OCI-LY1 (cell line): Measurements from ENCODE around the gene MARCHF6.

Source experiments
- H2AFZ ChIP-seq: fragments of 200-600 bp; sonication (generic), shearing (Covaris generic); 2 replicates; pipeline ENCODE4 v1.6.0; 2014; ENCODE audit warnings: antibody characterized with exemption, mild to moderate bottlenecking, low read length
- H3F3A ChIP-seq: fragments of 200-600 bp; sonication (generic), shearing (Covaris generic); 2 replicates; pipeline ENCODE4 v1.6.0; 2014; ENCODE audit warnings: mild to moderate bottlenecking, antibody characterized with exemption, low read length, moderate library complexity; ENCODE audit not compliant: insufficient read depth
- H3K27ac ChIP-seq: fragments of 200-600 bp; sonication (generic); 2 replicates; pipeline ENCODE4 v1.5.1; 2014; ENCODE audit warnings: low read length, mixed run types, mild to moderate bottlenecking, low read depth; ENCODE audit not compliant: poor library complexity, severe bottlenecking
- H3K27me3 ChIP-seq: fragments of 200-600 bp; sonication (generic); 2 replicates; pipeline ENCODE4 v1.6.0; 2014; ENCODE audit warnings: antibody characterized with exemption, mild to moderate bottlenecking, low read length, moderate library complexity; ENCODE audit not compliant: insufficient read depth
- H3K36me3 ChIP-seq: fragments of 200-600 bp; sonication (generic); 2 replicates; pipeline ENCODE4 v1.6.1; 2014; ENCODE audit warnings: mild to moderate bottlenecking, antibody characterized with exemption, low read length, moderate library complexity, mixed read lengths; ENCODE audit not compliant: insufficient read depth
- H3K4me1 ChIP-seq: fragments of 200-600 bp; sonication (generic); 2 replicates; pipeline ENCODE4 v1.5.1; 2014; ENCODE audit warnings: mild to moderate bottlenecking, low read length, moderate library complexity; ENCODE audit not compliant: insufficient read depth, severe bottlenecking
- H3K4me2 ChIP-seq: fragments of 200-600 bp; sonication (generic), shearing (Covaris generic); 2 replicates; pipeline ENCODE4 v1.6.1; 2014; ENCODE audit warnings: low read length
- H3K4me3 ChIP-seq: fragments of 200-600 bp; sonication (generic); 2 replicates; pipeline ENCODE4 v1.5.1; 2014; ENCODE audit warnings: low read length, low read depth, mild to moderate bottlenecking, mixed read lengths; ENCODE audit not compliant: poor library complexity, severe bottlenecking
- H3K79me2 ChIP-seq: fragments of 200-600 bp; shearing (Covaris generic); 2 replicates; pipeline ENCODE4 v1.6.1; 2016; ENCODE audit warnings: mixed run types, low read length, mixed read lengths; ENCODE audit not compliant: insufficient read depth
- H3K9ac ChIP-seq: fragments of 200-600 bp; sonication (generic), shearing (Covaris generic); 2 replicates; pipeline ENCODE4 v1.6.1; 2014; ENCODE audit warnings: mild to moderate bottlenecking, low read length, mixed read lengths
- H3K9me2 ChIP-seq: fragments of 200-600 bp; sonication (generic), shearing (Covaris generic); 2 replicates; pipeline ENCODE4 v1.6.1; 2014; ENCODE audit warnings: low read depth, mild to moderate bottlenecking, low read length, mixed read lengths
- H3K9me3 ChIP-seq: fragments of 200-600 bp; shearing (Covaris generic); 2 replicates; pipeline ENCODE4 v1.6.1; 2014; ENCODE audit warnings: low read length, mixed read lengths
- H4K20me1 ChIP-seq: fragments of 200-600 bp; sonication (generic), shearing (Covaris generic); 2 replicates; pipeline ENCODE4 v1.6.0; 2016; ENCODE audit warnings: mild to moderate bottlenecking, low read length; ENCODE audit not compliant: insufficient read depth
- CTCF ChIP-seq: fragments of 200-600 bp; sonication (generic), shearing (Covaris generic); IDR thresholded peaks from 2 replicates; pipeline ENCODE4 v1.5.1; 2017; ENCODE audit warnings: mild to moderate bottlenecking, antibody characterized with exemption, low read length, moderate library complexity, mixed read lengths
- EZH2 ChIP-seq: fragments of 200-600 bp; sonication (generic), shearing (Covaris generic); IDR thresholded peaks from 2 replicates; pipeline ENCODE4 v1.8.0; 2017; ENCODE audit warnings: borderline replicate concordance, mixed run types, mild to moderate bottlenecking, antibody characterized with exemption, low read length, moderate library complexity, mixed read lengths

The MARCHF6 gene

GRCh38 chr5:10337107-10337506 is 16.4 kb upstream of the MARCHF6 start:
- Histone ChIP-seq H3K79me2 (no peaks in the 10 kb centered on the region), H3K9ac (no peak overlapping the region), H3K4me1 (peaks cover 8% of the 10 kb centered on the region), H3F3A (no peaks in the 10 kb centered on the region), H2AFZ (no peak overlapping the region), H3K9me3 (no peaks in the 10 kb centered on the region), H3K36me3 (no peaks in the 10 kb centered on the region), H3K9me2 (no peaks in the 10 kb centered on the region), H3K4me2 (no peak overlapping the region), H3K27me3 (0 out of 2 replicates have a peak, but pooled peaks cover under 1% of the 10 kb centered on the region), H3K27ac (no peak overlapping the region), H3K4me3 (no peak overlapping the region), H4K20me1 (no peaks in the 10 kb centered on the region)
- TF ChIP-seq EZH2 = no peak

GRCh38 chr5:10337986-10338385 is 15.5 kb upstream of the MARCHF6 start:
- Histone ChIP-seq H3K9ac (no peak overlapping the region), H3K9me2 (no peaks in the 10 kb centered on the region), H3K4me1 (peaks cover 8% of the 10 kb centered on the region), H3K4me2 (no peak overlapping the region), H3K36me3 (no peaks in the 10 kb centered on the region), H4K20me1 (no peaks in the 10 kb centered on the region), H3K27me3 (no peaks in the 10 kb centered on the region), H3K79me2 (no peaks in the 10 kb centered on the region), H3F3A (no peaks in the 10 kb centered on the region), H3K4me3 (no peak overlapping the region), H3K9me3 (no peaks in the 10 kb centered on the region), H3K27ac (no peak overlapping the region), H2AFZ (no peak overlapping the region)
- TF ChIP-seq EZH2 (no peak), CTCF (no peak)

GRCh38 chr5:10338686-10339057 is 14.8 kb upstream of the MARCHF6 start:
- no peak overlapping the region for H3K27ac ChIP-seq
- H3K36me3 ChIP-seq = no peaks in the 10 kb centered on the region
- H3K79me2 ChIP-seq = no peaks in the 10 kb centered on the region

More at GRCh38 chr5:10338686-10339057, 14.8 kb upstream of the MARCHF6 start:
- peaks cover 1% of the 10 kb centered on the region for H3K4me1 ChIP-seq
- H2AFZ ChIP-seq = no peak overlapping the region
- no peaks in the 10 kb centered on the region for H3F3A ChIP-seq
- no peak overlapping the region for H3K9ac ChIP-seq
- no peak overlapping the region for H3K4me2 ChIP-seq
- H3K4me3 ChIP-seq = no peak overlapping the region
- no peaks in the 10 kb centered on the region for H3K27me3 ChIP-seq
- H3K9me2 ChIP-seq = no peaks in the 10 kb centered on the region
- no peak for TF ChIP-seq CTCF
- no peak for TF ChIP-seq EZH2
- H4K20me1 ChIP-seq = no peaks in the 10 kb centered on the region
- no peaks in the 10 kb centered on the region for H3K9me3 ChIP-seq
